ENCODE results near the gene ZC3H10.
A peak's percentile ranks its signal among the peaks of the same experiment; 100 is the strongest.

Gene ZC3H10

GRCh38 chr12:56128670-56129205 lies 10.7 kb downstream of the ZC3H10 start:
- H3K27ac Mint-ChIP-seq = peak overlapping the region; percentile 88
- H3K4me3 Mint-ChIP-seq = peak overlapping the region; percentile 99
- no peaks in the 10 kb centered on the region for H3K9me3 Mint-ChIP-seq
- H3K27me3 Mint-ChIP-seq = no peaks in the 10 kb centered on the region
- H3K4me1 Mint-ChIP-seq (ENCODE audit: low read depth) = peaks cover 71% of the 10 kb centered on the region
- peaks cover 46% of the 10 kb centered on the region for H3K36me3 Mint-ChIP-seq (ENCODE audit: low read depth)

DNA sequence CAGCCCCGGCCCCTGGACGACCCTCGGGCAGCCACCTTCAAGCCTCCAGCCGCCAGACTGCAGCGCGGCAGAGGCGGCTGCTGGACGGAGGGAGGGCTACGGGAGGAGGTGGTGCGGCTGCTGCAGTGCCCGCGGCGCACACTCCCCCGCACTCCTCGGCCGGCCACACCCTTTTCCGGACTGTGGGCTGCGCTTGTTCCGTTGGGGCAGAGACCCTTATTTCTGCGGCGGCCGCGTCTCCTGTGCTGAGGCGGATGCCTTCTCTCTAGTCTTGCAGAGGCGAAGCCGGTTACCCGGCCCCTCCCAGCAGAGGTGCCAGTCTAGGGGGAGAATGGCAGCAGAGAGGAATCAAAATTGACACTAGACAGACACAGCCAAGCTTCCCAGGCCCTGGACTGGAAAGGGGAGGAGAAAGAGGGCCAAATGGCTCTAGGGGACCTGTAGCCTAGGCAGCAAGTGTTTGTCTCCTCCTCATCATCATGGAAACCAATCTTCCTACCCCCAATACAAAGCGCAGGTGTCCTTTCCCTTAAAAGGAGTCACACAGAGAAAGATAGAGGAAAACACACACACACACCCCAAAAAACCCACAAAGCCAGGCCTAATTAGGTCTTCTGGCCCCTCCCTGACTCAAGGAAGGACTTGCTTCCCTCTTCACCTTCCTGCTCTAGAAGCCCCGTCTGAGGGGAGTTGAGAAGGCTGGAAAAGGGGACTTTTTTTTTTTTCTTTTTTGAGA lies 11.3 kb downstream of the ZC3H10 start:
- no peaks in the 10 kb centered on the region for H3K9me3 Mint-ChIP-seq

DNA sequence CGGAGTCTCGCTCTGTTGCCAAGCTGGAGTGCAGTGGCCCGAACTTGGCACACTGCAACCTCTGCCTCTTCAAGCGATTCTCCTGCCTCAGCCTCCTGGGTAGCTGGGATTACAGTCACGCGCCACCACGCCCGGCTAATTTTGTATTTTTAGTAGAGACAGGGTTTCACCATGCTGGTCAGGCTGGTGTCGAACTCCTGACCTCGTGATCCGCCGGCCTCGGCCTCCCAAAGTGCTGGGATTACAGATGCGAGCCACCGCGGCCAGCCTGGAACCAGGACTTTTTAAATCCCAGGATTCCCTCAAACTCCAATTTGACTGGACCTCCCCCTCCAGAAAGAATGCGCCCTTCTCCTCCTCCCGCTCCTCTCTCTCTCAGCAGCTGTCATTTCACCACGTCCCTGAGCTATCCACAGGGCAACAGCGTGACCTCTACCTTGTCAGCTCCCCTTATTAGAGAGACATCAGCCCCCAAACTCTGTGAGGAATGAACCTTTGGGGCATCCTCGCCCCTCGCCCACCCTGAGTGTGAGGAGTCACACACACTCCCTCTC lies 12.0 kb downstream of the ZC3H10 start:
- H3K4me1 Mint-ChIP-seq (ENCODE audit: low read depth) = peaks cover 66% of the 10 kb centered on the region
- peak overlapping the region; percentile 99 for H3K4me3 Mint-ChIP-seq
- no peaks in the 10 kb centered on the region for H3K9me3 Mint-ChIP-seq
- H3K27ac Mint-ChIP-seq = peak overlapping the region; percentile 88
- no peaks in the 10 kb centered on the region for H3K27me3 Mint-ChIP-seq
- peaks cover 54% of the 10 kb centered on the region for H3K36me3 Mint-ChIP-seq (ENCODE audit: low read depth)

More for the DNA sequence above, 11.3 kb downstream of the ZC3H10 start:
- Mint-ChIP-seq H3K27ac (peak overlapping the region; percentile 88), H3K4me3 (peak overlapping the region; percentile 99), H3K36me3 (ENCODE audit: low read depth) (peaks cover 52% of the 10 kb centered on the region), H3K4me1 (ENCODE audit: low read depth) (peaks cover 68% of the 10 kb centered on the region), H3K27me3 (no peaks in the 10 kb centered on the region)

DNA sequence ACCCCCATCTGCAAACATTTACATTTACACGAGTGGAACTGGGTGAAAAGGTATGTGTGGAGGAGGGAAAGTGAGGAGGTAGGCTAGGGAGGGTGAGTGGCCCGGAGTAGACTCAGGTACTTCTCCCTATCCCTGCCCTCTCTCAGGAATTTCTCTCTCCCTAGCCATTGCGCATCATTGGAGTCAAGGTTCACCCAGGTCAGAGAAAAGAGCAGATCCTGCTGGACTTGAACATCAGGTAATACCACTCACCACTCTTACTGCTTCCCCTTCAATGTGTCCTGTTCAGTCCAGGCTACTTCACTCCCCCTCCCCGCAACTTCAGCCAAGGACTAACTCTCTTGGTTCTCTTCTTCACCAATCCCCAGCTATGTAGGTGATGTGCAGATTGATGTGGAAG lies 12.8 kb downstream of the ZC3H10 start:
- Mint-ChIP-seq H3K36me3 (ENCODE audit: low read depth) (peaks cover 59% of the 10 kb centered on the region), H3K4me1 (ENCODE audit: low read depth) (peaks cover 63% of the 10 kb centered on the region), H3K27me3 (no peaks in the 10 kb centered on the region), H3K27ac (peak overlapping the region; percentile 13), H3K4me3 (peak overlapping the region; percentile 99), H3K9me3 (no peaks in the 10 kb centered on the region)

- Mint-ChIP-seq H3K4me1 (ENCODE audit: low read depth) (peaks cover 65% of the 10 kb centered on the region), H3K27ac (no peak overlapping the region), H3K36me3 (ENCODE audit: low read depth) (peaks cover 87% of the 10 kb centered on the region), H3K27me3 (no peaks in the 10 kb centered on the region), H3K4me3 (no peak overlapping the region), H3K9me3 (no peaks in the 10 kb centered on the region)
These were observed 16.8 kb downstream of the ZC3H10 start for GRCh38 chr12:56134897-56135296.

- Mint-ChIP-seq H3K4me1 (ENCODE audit: low read depth) (peaks cover 50% of the 10 kb centered on the region), H3K27ac (peak overlapping the region; percentile 40), H3K27me3 (no peaks in the 10 kb centered on the region), H3K4me3 (no peak overlapping the region), H3K9me3 (no peaks in the 10 kb centered on the region), H3K36me3 (ENCODE audit: low read depth) (peaks cover 76% of the 10 kb centered on the region)
These were observed 19.9 kb downstream of the ZC3H10 start for GRCh38 chr12:56137853-56138571.

GRCh38 chr12:56141946-56142784 lies 24.1 kb downstream of the ZC3H10 start:
- Mint-ChIP-seq H3K36me3 (ENCODE audit: low read depth) (peaks cover 70% of the 10 kb centered on the region), H3K4me1 (ENCODE audit: low read depth) (peaks cover 34% of the 10 kb centered on the region), H3K4me3 (no peak overlapping the region), H3K27me3 (no peaks in the 10 kb centered on the region), H3K27ac (peak overlapping the region; percentile 75), H3K9me3 (no peaks in the 10 kb centered on the region)

DNA sequence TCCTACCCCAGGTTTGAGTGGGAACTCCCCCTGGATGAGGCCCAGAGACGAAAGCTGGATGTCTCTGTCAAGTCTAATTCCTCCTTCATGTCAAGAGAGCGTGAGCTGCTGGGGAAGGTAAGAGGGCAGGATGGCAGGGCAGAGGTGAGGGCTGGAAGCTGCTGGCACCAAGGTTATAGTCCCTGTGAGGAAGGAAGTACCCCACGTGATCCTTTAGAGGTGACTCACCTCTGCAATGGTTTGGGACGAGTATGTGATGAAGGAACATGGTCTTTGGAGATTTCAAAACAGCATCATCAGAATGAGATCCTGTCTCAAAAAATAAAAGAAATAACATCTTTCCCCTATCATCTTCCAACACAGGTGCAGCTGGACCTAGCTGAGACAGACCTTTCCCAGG lies 25.2 kb downstream of the ZC3H10 start:
- H3K27me3 Mint-ChIP-seq = no peaks in the 10 kb centered on the region
- H3K4me1 Mint-ChIP-seq (ENCODE audit: low read depth) = peaks cover 27% of the 10 kb centered on the region
- H3K27ac Mint-ChIP-seq = peak overlapping the region; percentile 21
- no peak overlapping the region for H3K4me3 Mint-ChIP-seq
- no peaks in the 10 kb centered on the region for H3K9me3 Mint-ChIP-seq
- peaks cover 60% of the 10 kb centered on the region for H3K36me3 Mint-ChIP-seq (ENCODE audit: low read depth)

DNA sequence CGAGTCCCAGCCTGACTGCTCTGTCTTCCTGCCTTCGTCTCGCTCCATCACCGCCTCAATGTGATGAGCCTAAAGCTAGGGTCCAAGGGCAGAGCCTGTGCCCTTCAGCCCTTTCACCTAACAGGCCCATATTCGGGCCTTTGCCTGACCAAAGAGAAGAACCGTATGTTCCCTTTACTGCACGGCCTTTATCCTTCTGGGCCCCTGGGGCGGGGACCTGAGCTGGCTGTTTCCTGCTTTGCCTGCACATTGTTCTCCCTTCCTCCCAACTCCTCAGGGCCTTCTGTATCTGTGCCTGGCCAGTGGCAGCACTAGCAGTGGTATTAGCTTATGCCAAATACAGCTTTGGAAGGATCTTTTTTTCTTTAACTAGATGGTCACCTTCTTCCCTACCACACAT lies 25.8 kb downstream of the ZC3H10 start:
- Mint-ChIP-seq H3K27me3 (no peaks in the 10 kb centered on the region), H3K4me1 (ENCODE audit: low read depth) (peaks cover 21% of the 10 kb centered on the region), H3K9me3 (no peaks in the 10 kb centered on the region), H3K36me3 (ENCODE audit: low read depth) (peaks cover 54% of the 10 kb centered on the region), H3K4me3 (no peak overlapping the region), H3K27ac (peak overlapping the region; percentile 38)

GRCh38 chr12:56145217-56145616 lies 27.2 kb downstream of the ZC3H10 start:
- Mint-ChIP-seq H3K36me3 (ENCODE audit: low read depth) (peaks cover 42% of the 10 kb centered on the region), H3K4me1 (ENCODE audit: low read depth) (peaks cover 22% of the 10 kb centered on the region), H3K4me3 (no peak overlapping the region), H3K27me3 (no peaks in the 10 kb centered on the region), H3K9me3 (no peaks in the 10 kb centered on the region), H3K27ac (no peak overlapping the region)

DNA sequence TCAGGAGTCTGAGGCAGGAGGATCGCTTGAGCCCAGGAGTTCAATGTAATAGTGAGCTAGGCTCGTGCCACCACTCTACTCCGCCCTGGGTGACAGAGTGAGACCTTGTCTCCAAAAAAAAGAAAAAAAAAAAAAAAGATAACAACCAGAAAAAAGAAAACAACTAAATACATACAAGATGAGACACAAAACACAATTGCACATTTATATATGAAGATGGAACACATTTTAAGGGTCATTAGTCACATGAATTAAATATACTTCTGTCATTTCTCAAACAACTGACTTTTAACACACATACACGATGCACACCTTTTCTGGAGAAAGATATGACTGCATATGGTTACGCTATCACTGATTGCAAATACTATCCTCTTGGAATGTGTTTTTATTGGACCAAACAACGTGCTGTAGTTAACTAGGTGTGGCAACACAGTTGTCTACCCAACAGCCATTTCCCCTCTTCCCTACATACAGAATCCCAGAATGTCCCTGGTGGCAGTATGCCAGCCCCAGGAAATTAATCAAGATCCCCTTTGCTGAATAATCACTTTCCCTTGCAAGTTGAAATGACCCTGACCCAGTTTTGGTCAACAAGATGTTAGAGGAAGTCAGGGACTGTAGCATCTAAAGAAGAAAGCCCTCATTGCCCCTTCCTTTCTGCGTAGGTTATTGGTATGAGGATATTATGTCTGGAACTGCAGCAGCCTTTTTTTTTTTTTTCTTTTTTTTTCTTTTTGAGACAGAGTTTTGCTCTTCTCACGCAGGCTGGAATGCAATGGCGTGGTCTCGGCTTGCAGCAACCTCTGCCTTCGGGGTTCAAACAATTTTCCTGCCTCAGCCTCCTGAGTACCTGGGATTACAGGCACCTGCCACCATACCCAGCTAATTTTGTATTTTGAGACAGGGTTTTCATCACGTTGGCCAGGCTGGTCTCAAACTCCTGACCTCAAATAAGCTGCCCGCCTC lies 28.7 kb downstream of the ZC3H10 start:
- Mint-ChIP-seq H3K27ac (no peak overlapping the region), H3K9me3 (no peaks in the 10 kb centered on the region), H3K4me3 (no peak overlapping the region), H3K36me3 (ENCODE audit: low read depth) (peaks cover 30% of the 10 kb centered on the region), H3K27me3 (no peaks in the 10 kb centered on the region), H3K4me1 (ENCODE audit: low read depth) (peaks cover 28% of the 10 kb centered on the region)

DNA sequence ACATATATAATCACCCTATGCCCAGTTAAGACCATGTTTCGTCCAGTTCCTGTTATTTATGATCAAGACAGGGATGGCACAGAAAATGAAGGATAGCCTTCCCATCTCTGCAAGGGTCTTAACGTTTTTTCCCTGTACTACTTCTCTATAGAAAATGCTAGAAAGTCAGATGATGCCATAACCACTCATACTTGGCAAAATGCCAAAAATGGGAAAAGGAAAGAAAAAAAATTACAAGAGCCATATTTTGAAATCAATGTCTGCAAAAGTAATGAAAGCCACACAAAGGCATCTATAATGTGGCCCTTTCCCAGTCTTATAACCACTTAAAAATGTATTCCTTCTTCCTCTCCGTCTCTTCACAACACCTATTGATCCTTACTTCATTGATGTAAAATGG lies 32.5 kb downstream of the ZC3H10 start:
- peak overlapping the region; percentile 99 for H3K27ac Mint-ChIP-seq
- no peaks in the 10 kb centered on the region for H3K9me3 Mint-ChIP-seq
- no peaks in the 10 kb centered on the region for H3K27me3 Mint-ChIP-seq
- H3K36me3 Mint-ChIP-seq (ENCODE audit: low read depth) = peaks cover 9% of the 10 kb centered on the region
- peaks cover 36% of the 10 kb centered on the region for H3K4me1 Mint-ChIP-seq (ENCODE audit: low read depth)
- H3K4me3 Mint-ChIP-seq = peak overlapping the region; percentile 62

GRCh38 chr12:56151672-56152131 lies 33.6 kb downstream of the ZC3H10 start:
- Mint-ChIP-seq H3K27me3 (no peaks in the 10 kb centered on the region), H3K36me3 (ENCODE audit: low read depth) (peaks cover 10% of the 10 kb centered on the region), H3K9me3 (no peaks in the 10 kb centered on the region), H3K4me3 (peak overlapping the region; percentile 89), H3K27ac (peak overlapping the region; percentile 99), H3K4me1 (ENCODE audit: low read depth) (peaks cover 38% of the 10 kb centered on the region)
